IMR-90 (cell line): Measurements from ENCODE around the gene NME4. TPM values are rescaled to one million over a fixed set of nuclear protein-coding genes. Genes with fewer than 3 reads are reported as not detected.

Source experiments
- ATAC-seq: fragments of 200-7000 bp; cut with Tn5 transposase; 2 replicates; pipeline ENCODE4 v1.9.1; 2020; ENCODE audit warnings: low read depth, mild to moderate bottlenecking, moderate library complexity
- BruUV-seq: library from RNA; stranded (reverse); fragments of 400-500 nt; replicated peaks from 2 replicates; lab custom pipeline; 2021; lab: Mats Ljungman, UMichigan
- CTCF ChIA-PET: fragments of 300-600 bp; formaldehyde crosslinking; extraction: SDS; loops from one replicate; lab custom pipeline; 2021; ENCODE audit warnings: antibody characterized with exemption; lab: Yijun Ruan, JAX
- POLR2A ChIA-PET: fragments of 300-600 bp; sonication (Branson Sonifier 250); formaldehyde crosslinking; loops from one replicate; lab custom pipeline; 2022; ENCODE audit warnings: antibody characterized with exemption; ENCODE audit not compliant: unreplicated experiment; lab: Charles Lee
- DNase-seq: peaks from one replicate; pipeline ENCODE4 v3.0.0; 2013
- H2AFZ ChIP-seq: replicated peaks from 2 replicates; pipeline ENCODE3; 2013; ENCODE audit warnings: low read length, mild to moderate bottlenecking; ENCODE audit not compliant: poor library complexity
- H2AK5ac ChIP-seq: 2 replicates; pipeline ENCODE4 v1.6.1; 2013; ENCODE audit warnings: low read depth, low read length, inconsistent platforms
- H2AK9ac ChIP-seq: replicated peaks from 2 replicates; pipeline ENCODE3; 2013; ENCODE audit warnings: mild to moderate bottlenecking, low read depth, low read length, moderate library complexity; ENCODE audit not compliant: poor library complexity
- H2BK120ac ChIP-seq: 2 replicates; pipeline ENCODE4 v1.6.1; 2013; ENCODE audit warnings: low read depth, low read length, inconsistent platforms
- H2BK15ac ChIP-seq: 3 replicates; pipeline ENCODE4 v1.6.1; 2013; ENCODE audit warnings: low read depth, low read length, inconsistent platforms
- H2BK20ac ChIP-seq: 2 replicates; pipeline ENCODE4 v1.6.1; 2013; ENCODE audit warnings: low read depth, mild to moderate bottlenecking, inconsistent platforms, low read length, moderate library complexity
- H2BK5ac ChIP-seq: 2 replicates; pipeline ENCODE4 v1.6.1; 2013; ENCODE audit warnings: mild to moderate bottlenecking, low read depth, low read length, inconsistent platforms; ENCODE audit not compliant: poor library complexity, severe bottlenecking
- H3K14ac ChIP-seq: replicated peaks from 2 replicates; pipeline ENCODE4 v1.6.1; 2013; ENCODE audit warnings: low read depth, low read length, inconsistent platforms
- H3K18ac ChIP-seq: 2 replicates; pipeline ENCODE4 v1.6.1; 2013; ENCODE audit warnings: low read depth, low read length, control low read depth
- H3K23ac ChIP-seq: 2 replicates; pipeline ENCODE4 v1.6.1; 2013; ENCODE audit warnings: low read depth, low read length, inconsistent platforms
- H3K27ac ChIP-seq: 2 replicates; pipeline ENCODE4 v1.5.1; 2013; ENCODE audit warnings: mild to moderate bottlenecking, control low read depth, low read length; ENCODE audit not compliant: insufficient read depth
- H3K27me3 ChIP-seq: 2 replicates; pipeline ENCODE4 v1.6.1; 2013; ENCODE audit warnings: low read length; ENCODE audit not compliant: control insufficient read depth, insufficient read depth
- H3K36me3 ChIP-seq: 2 replicates; pipeline ENCODE4 v1.6.1; 2013; ENCODE audit warnings: low read length, mixed read lengths; ENCODE audit not compliant: control insufficient read depth, insufficient read depth
- H3K4ac ChIP-seq: 2 replicates; pipeline ENCODE4 v1.6.1; 2013; ENCODE audit warnings: low read depth, low read length, inconsistent platforms
- H3K4me1 ChIP-seq: 2 replicates; pipeline ENCODE4 v1.6.1; 2013; ENCODE audit warnings: low read length, mixed read lengths; ENCODE audit not compliant: control insufficient read depth, insufficient read depth
- H3K4me2 ChIP-seq: 2 replicates; pipeline ENCODE4 v1.6.1; 2013; ENCODE audit warnings: low read depth, mild to moderate bottlenecking, control low read depth, low read length, moderate library complexity
- H3K4me3 ChIP-seq: 2 replicates; pipeline ENCODE4 v1.5.1; 2013; ENCODE audit warnings: low read depth, mild to moderate bottlenecking, control low read depth, low read length, moderate library complexity; ENCODE audit not compliant: insufficient read depth
- H3K56ac ChIP-seq: 2 replicates; pipeline ENCODE4 v1.6.1; 2013; ENCODE audit warnings: low read length, inconsistent platforms; ENCODE audit not compliant: insufficient read depth; ENCODE audit errors: extremely low read depth
- H3K79me1 ChIP-seq, 2 experiments: 2 replicates each; pipeline ENCODE4 v1.6.1; 2013; ENCODE audit warnings: low read length in 2 of 2, inconsistent platforms in 1 of 2, low read depth in 1 of 2
- H3K9ac ChIP-seq: 2 replicates; pipeline ENCODE4 v1.6.1; 2013; ENCODE audit warnings: low read depth, low read length, control low read depth
- H3K9me1 ChIP-seq: 2 replicates; pipeline ENCODE4 v1.6.1; 2013; ENCODE audit warnings: low read length, inconsistent platforms; ENCODE audit not compliant: insufficient read depth
- H3K9me3 ChIP-seq: 2 replicates; pipeline ENCODE4 v1.6.1; 2013; ENCODE audit warnings: low read length; ENCODE audit not compliant: control insufficient read depth, insufficient read depth
- H4K20me1 ChIP-seq: 2 replicates; pipeline ENCODE4 v1.6.1; 2013; ENCODE audit warnings: low read length, inconsistent platforms; ENCODE audit not compliant: insufficient read depth
- H4K5ac ChIP-seq: 2 replicates; pipeline ENCODE4 v1.6.1; 2013; ENCODE audit warnings: mild to moderate bottlenecking, low read depth, low read length, control low read depth
- H4K8ac ChIP-seq, 2 experiments: 2 replicates each; pipeline ENCODE4 v1.6.1; 2013; ENCODE audit warnings: low read depth in 2 of 2, low read length in 2 of 2, control low read depth in 1 of 2, inconsistent platforms in 1 of 2
- H4K91ac ChIP-seq: 2 replicates; pipeline ENCODE4 v1.6.1; 2013; ENCODE audit warnings: low read depth, low read length, inconsistent platforms; ENCODE audit not compliant: insufficient read depth
- BHLHE40 ChIP-seq: fragments of 150-350 bp; IDR thresholded peaks from 2 replicates; pipeline ENCODE4 v1.6.1; 2016; ENCODE audit warnings: mild to moderate bottlenecking, low read depth, low read length
- CEBPB ChIP-seq: IDR thresholded peaks from 2 replicates; pipeline ENCODE4 v1.6.1; 2012; ENCODE audit warnings: low read depth, low read length, improper control_type of control experiment
- CHD1 ChIP-seq: IDR thresholded peaks from 2 replicates; pipeline ENCODE4 v1.6.1; 2012; ENCODE audit warnings: low read depth, low read length, improper control_type of control experiment
- FOS ChIP-seq: fragments of 150-350 bp; IDR thresholded peaks from 2 replicates; pipeline ENCODE4 v1.6.1; 2016; ENCODE audit warnings: low read depth, low read length
- MAFK ChIP-seq: IDR thresholded peaks from 2 replicates; pipeline ENCODE4 v1.6.1; 2012; ENCODE audit warnings: low read depth, low read length, improper control_type of control experiment
- MAZ ChIP-seq: IDR thresholded peaks from 2 replicates; pipeline ENCODE4 v1.6.1; 2012; ENCODE audit warnings: low read depth, mild to moderate bottlenecking, low read length, improper control_type of control experiment, moderate library complexity, borderline replicate concordance
- MXI1 ChIP-seq: IDR thresholded peaks from 2 replicates; pipeline ENCODE4 v1.6.1; 2012; ENCODE audit warnings: low read depth, mild to moderate bottlenecking, low read length, moderate library complexity, borderline replicate concordance
- NFE2L2 ChIP-seq: fragments of 150-350 bp; IDR thresholded peaks from 2 replicates; pipeline ENCODE4 v1.6.1; 2016; ENCODE audit warnings: low read depth, mild to moderate bottlenecking, low read length
- POLR2A ChIP-seq: IDR thresholded peaks from 2 replicates; pipeline ENCODE4 v1.6.1; 2012; ENCODE audit warnings: mild to moderate bottlenecking, low read depth, low read length
- RAD21 ChIP-seq: IDR thresholded peaks from 2 replicates; pipeline ENCODE4 v1.6.1; 2012; ENCODE audit warnings: low read length, improper control_type of control experiment
- RCOR1 ChIP-seq: IDR thresholded peaks from 2 replicates; pipeline ENCODE4 v1.6.1; 2012; ENCODE audit warnings: mild to moderate bottlenecking, low read length, improper control_type of control experiment; ENCODE audit not compliant: insufficient replicate concordance
- RFX5 ChIP-seq: IDR thresholded peaks from 2 replicates; pipeline ENCODE4 v1.8.0; 2012; ENCODE audit warnings: low read depth, mild to moderate bottlenecking, low read length, moderate library complexity
- SMC3 ChIP-seq: fragments of 150-350 bp; IDR thresholded peaks from 2 replicates; pipeline ENCODE4 v1.6.1; 2016; ENCODE audit warnings: low read depth, mild to moderate bottlenecking, antibody characterized with exemption, low read length, moderate library complexity
- WGBS, 2 experiments: methylation state at CpG; one replicate each; pipeline versions ENCODE4 v1.1.5 to v1.1.7; 2013; ENCODE audit warnings: missing lambda C conversion rate in 2 of 2; ENCODE audit not compliant: insufficient read length in 1 of 2; ENCODE audit errors: extremely low coverage in 2 of 2; 5-methylcytosine and 5-hydroxymethylcytosine counted together
- dilution Hi-C: fragments of 300-500 bp; cut with HindIII; formaldehyde crosslinking; loops from one replicate; pipeline ENCODE4 v1.14.3; 2018; ENCODE audit warnings: low sequenced_read_pairs; ENCODE audit not compliant: unreplicated experiment
- in situ Hi-C: fragments of 300-500 bp; cut with MboI; formaldehyde crosslinking; loops from 3 replicates; pipeline ENCODE4 v1.14.3; 2019; ENCODE audit warnings: low sequenced_read_pairs, inconsistent platforms, mixed read lengths
- intact Hi-C: fragments of 100-400 bp; cut with micrococcal nuclease; formaldehyde crosslinking; loops from 2 replicates; pipeline ENCODE4 v1.10.0; 2022
- polyA plus RNA-seq, 3 experiments: library from polyadenylated mRNA; depleted of rRNA; stranded (reverse); fragments of >200 nt; gene quantifications; 2 replicates each; pipeline ENCODE4 v1.2.3, GENCODE V29; 2012; ENCODE audit warnings: low replicate concordance in 1 of 3
- total RNA-seq: library from RNA; depleted of rRNA; stranded (reverse); fragments of >200 nt; gene quantifications from 2 replicates; pipeline ENCODE4 v1.2.3, GENCODE V29; 2012
- TF ChIP-seq, protein P1 (sequence below): fragments of 150-350 bp; IDR thresholded peaks from 2 replicates; pipeline ENCODE4 v1.6.1; 2016; ENCODE audit warnings: low read depth, mild to moderate bottlenecking, low read length, moderate library complexity, borderline replicate concordance
- TF ChIP-seq, protein P2 (sequence below): conservative IDR thresholded peaks from 2 replicates; pipeline ENCODE4 v1.5.1; 2012; ENCODE audit warnings: mild to moderate bottlenecking, low read depth, low read length, improper control_type of control experiment
- TF ChIP-seq, protein P3 (sequence below): fragments of 150-350 bp; IDR thresholded peaks from 2 replicates; pipeline ENCODE4 v1.6.1; 2017; ENCODE audit warnings: mild to moderate bottlenecking, antibody characterized with exemption, low read length, low read depth

The NME4 gene
- total and polyA plus RNA-seq, 2 of the 4 experiments (the other 2 are of a cell fraction): 124 to 288 TPM

DNA sequence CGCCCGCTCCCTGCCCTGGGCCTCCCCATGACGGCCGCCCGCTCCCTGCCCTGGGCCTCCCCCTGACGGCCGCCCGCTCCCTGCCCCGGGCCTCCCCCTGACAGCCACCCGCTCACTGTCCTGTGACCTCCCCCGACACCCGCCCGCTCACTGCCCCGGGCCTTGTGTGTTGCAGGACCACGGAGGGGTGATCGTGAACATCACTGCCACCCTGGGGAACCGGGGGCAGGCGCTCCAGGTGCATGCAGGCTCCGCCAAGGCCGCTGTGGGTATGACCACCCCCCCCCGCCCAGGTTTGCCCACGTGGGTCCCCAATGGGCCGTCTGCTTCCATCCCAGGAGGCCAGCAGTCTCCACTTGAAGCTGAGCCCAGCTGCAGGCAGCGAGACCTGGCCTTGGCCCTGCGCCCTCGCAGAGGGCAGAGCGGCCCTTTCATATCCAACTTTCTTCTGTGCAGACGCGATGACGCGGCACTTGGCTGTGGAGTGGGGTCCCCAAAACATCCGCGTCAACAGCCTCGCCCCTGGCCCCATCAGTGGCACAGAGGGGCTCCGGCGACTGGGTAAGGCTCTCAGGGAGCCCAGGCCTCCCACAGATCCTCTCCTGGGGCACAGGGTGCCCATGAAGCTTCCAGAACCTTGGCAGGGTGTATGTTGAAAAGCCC, 13.6 kb downstream of the NME4 start:
- Histone ChIP-seq H2BK15ac (no peak overlapping the region), H3K36me3 (peaks cover 2% of the 10 kb centered on the region; the same call in 1 of the 2 replicates), H3K9ac (no peak overlapping the region), H4K20me1 (no peaks in the 10 kb centered on the region), H3K79me1 (no peaks in the 10 kb centered on the region), H3K56ac (no peak overlapping the region), H3K9me1 (no peaks in the 10 kb centered on the region), H3K4ac (no peak overlapping the region), H3K14ac (no peak overlapping the region), H3K27ac (no peak overlapping the region), H3K27me3 (no peaks in the 10 kb centered on the region), H2AFZ (no peak overlapping the region), H4K91ac (no peak overlapping the region), H2BK120ac (no peak overlapping the region), H2AK9ac (no peak overlapping the region), H3K4me3 (no peak overlapping the region), H2BK20ac (no peak overlapping the region), H2AK5ac (no peak overlapping the region), H3K4me1 (no peaks in the 10 kb centered on the region), H4K8ac (no peak overlapping the region), H3K23ac (no peak overlapping the region), H3K9me3 (no peaks in the 10 kb centered on the region), H3K18ac (no peak overlapping the region), H4K5ac (no peak overlapping the region), H3K4me2 (no peak overlapping the region), H2BK5ac (no peak overlapping the region)
- BruUV-seq: no TSS peak
- no peak for DNase-seq
- ChIA-PET CTCF (no interaction called here), POLR2A (no interaction called here)
- dilution Hi-C loops: no loop called here
- TF ChIP-seq MXI1 (no peak), CHD1 (no peak), SMC3 (no peak), BHLHE40 (no peak), FOS (no peak), RCOR1 (no peak), MAZ (no peak), RFX5 (no peak), MAFK (no peak), NFE2L2 (no peak), RAD21 (no peak), POLR2A (no peak), CEBPB (no peak)
- TF ChIP-seq, protein P1, sequence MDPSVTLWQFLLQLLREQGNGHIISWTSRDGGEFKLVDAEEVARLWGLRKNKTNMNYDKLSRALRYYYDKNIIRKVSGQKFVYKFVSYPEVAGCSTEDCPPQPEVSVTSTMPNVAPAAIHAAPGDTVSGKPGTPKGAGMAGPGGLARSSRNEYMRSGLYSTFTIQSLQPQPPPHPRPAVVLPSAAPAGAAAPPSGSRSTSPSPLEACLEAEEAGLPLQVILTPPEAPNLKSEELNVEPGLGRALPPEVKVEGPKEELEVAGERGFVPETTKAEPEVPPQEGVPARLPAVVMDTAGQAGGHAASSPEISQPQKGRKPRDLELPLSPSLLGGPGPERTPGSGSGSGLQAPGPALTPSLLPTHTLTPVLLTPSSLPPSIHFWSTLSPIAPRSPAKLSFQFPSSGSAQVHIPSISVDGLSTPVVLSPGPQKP: no peak
- TF ChIP-seq, protein P2, sequence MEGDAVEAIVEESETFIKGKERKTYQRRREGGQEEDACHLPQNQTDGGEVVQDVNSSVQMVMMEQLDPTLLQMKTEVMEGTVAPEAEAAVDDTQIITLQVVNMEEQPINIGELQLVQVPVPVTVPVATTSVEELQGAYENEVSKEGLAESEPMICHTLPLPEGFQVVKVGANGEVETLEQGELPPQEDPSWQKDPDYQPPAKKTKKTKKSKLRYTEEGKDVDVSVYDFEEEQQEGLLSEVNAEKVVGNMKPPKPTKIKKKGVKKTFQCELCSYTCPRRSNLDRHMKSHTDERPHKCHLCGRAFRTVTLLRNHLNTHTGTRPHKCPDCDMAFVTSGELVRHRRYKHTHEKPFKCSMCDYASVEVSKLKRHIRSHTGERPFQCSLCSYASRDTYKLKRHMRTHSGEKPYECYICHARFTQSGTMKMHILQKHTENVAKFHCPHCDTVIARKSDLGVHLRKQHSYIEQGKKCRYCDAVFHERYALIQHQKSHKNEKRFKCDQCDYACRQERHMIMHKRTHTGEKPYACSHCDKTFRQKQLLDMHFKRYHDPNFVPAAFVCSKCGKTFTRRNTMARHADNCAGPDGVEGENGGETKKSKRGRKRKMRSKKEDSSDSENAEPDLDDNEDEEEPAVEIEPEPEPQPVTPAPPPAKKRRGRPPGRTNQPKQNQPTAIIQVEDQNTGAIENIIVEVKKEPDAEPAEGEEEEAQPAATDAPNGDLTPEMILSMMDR: no peak
- TF ChIP-seq, protein P3, sequence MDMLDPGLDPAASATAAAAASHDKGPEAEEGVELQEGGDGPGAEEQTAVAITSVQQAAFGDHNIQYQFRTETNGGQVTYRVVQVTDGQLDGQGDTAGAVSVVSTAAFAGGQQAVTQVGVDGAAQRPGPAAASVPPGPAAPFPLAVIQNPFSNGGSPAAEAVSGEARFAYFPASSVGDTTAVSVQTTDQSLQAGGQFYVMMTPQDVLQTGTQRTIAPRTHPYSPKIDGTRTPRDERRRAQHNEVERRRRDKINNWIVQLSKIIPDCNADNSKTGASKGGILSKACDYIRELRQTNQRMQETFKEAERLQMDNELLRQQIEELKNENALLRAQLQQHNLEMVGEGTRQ: no peak
- in situ Hi-C loops: no loop called here
- ATAC-seq: no peak
- intact Hi-C loops: no loop called here
- WGBS, 2 experiments: 89% methylated on average over 17 of the region's 36 CpGs; no CpG with 5 or more reads in 1 of the 2 experiments
